Gastrocnemius medialis (tissue), 4 donors: Measurements from ENCODE around the gene PIK3R6. TPM values are rescaled to one million over a fixed set of nuclear protein-coding genes. Genes with fewer than 3 reads are reported as not detected.

Experiments
- ATAC-seq, 2 donors: fragments of 150-250 bp; one replicate each; pipeline ENCODE4 v1.9.1; 2016
- DNase-seq, 2 donors: peaks; one replicate each; pipeline ENCODE4 v3.0.0-alpha.2; 2019
- H3K27ac ChIP-seq, 4 donors: fragments of 200-600 bp; sonication (generic); 1 replicate in 1 of 4; 2 replicates in 3 of 4; pipeline ENCODE4 v1.5.1; 2016 to 2018; ENCODE audit warnings: mild to moderate bottlenecking in 2 of 4, moderate library complexity in 1 of 4
- H3K27me3 ChIP-seq, 3 donors: fragments of 200-600 bp; sonication (generic) in 2 of 3; 1 replicate in 1 of 3; 2 replicates in 2 of 3; pipeline versions ENCODE4 v1.5.1 to v1.6.0; 2016 to 2019; ENCODE audit warnings: mild to moderate bottlenecking in 1 of 3, moderate library complexity in 1 of 3
- H3K36me3 ChIP-seq, 2 donors: fragments of 200-600 bp; sonication (generic) in 1 of 2; one replicate each; pipeline ENCODE4 v1.5.1; 2017 to 2018
- H3K4me1 ChIP-seq, 2 donors: fragments of 200-600 bp; sonication (generic) in 1 of 2; one replicate each; pipeline ENCODE4 v1.5.1; 2016 to 2017; ENCODE audit warnings: mild to moderate bottlenecking in 2 of 2
- H3K4me3 ChIP-seq, 4 donors: fragments of 200-600 bp; sonication (generic) in 3 of 4; 1 replicate in 1 of 4; 2 replicates in 3 of 4; pipeline ENCODE4 v1.5.1; 2016 to 2019; ENCODE audit warnings: mild to moderate bottlenecking in 2 of 4
- H3K9me3 ChIP-seq, 3 donors: fragments of 200-600 bp; sonication (generic) in 2 of 3; 1 replicate in 1 of 3; 2 replicates in 2 of 3; pipeline ENCODE4 v1.5.1; 2016 to 2019
- POLR2A ChIP-seq, 2 donors: fragments of 450-650 bp; IDR thresholded peaks; one replicate each; pipeline ENCODE4 v1.6.1; 2017; ENCODE audit warnings: antibody characterized with exemption in 2 of 2, mild to moderate bottlenecking in 2 of 2, moderate library complexity in 2 of 2
- in situ Hi-C, 4 donors: fragments of 200-750 bp; cut with MboI; loops; one replicate each; pipeline versions ENCODE4 v1.15.0 to v1.8.0; 2017; ENCODE audit warnings: low sequenced_read_pairs in 4 of 4
- intact Hi-C: fragments of 100-400 bp; cut with DNase I; formaldehyde crosslinking; loops from one replicate; pipeline ENCODE4 v1.15.1; 2023; ENCODE audit warnings: low total_unique reads
- total RNA-seq, 4 donors: library from RNA; depleted of rRNA; stranded (reverse); fragments of >200 nt; gene quantifications; one replicate each; pipeline versions ENCODE4 v1.1.0 to v1.2.3, GENCODE V29; 2016
- TF ChIP-seq, protein P1 (sequence below), 5 experiments: fragments of 450-650 bp in 3 of 5; fragments of 200-600 bp in 2 of 5; sonication (generic) in 2 of 5; IDR thresholded peaks in 4 of 5; conservative IDR thresholded peaks in 1 of 5; 1 replicate in 4 of 5; 2 replicates in 1 of 5; pipeline ENCODE4 v1.5.1; 2016 to 2019; ENCODE audit warnings: antibody characterized with exemption in 5 of 5, mild to moderate bottlenecking in 3 of 5, moderate library complexity in 3 of 5

The PIK3R6 gene
- total RNA-seq, 4 donors from 2014 or later: 0.09 to 0.24 (median 0.16) TPM; not detected in 1

DNA sequence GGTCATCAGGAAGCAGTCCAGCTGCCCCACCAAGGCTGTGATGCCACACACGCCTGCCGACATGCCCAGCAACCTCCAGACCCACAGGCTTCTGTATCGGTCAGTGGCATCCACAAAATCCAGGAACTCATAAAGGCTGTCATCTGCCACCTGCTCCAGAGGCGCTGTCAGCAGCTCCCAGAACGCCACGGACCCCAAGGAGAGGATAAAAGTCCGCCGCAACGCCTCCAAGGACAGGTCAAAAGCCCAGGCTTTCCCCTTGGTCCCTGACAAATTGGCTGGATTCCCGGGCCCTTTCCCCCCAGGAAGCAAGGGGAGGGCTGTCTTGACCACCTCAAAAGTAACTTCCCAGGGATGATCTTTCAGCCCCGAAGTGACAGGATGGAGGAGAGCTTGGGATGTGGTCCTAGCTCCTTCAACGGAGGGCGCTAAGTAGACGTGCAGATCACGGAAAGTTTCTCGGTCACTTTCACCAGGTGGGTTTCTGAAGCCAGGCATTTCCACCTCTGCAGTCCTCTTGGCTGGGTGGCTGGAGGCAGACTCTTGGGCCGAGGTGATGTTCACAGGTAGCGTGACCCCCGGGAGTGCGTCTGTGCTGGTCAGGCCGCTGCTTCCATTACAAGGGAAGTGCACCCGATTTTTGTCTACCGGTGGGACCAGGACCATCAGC, 69.2 kb downstream of the PIK3R6 start:
- intact Hi-C loops: no loop called here
- no peak for TF ChIP-seq POLR2A (IDR thresholded peaks at IDR 0.05)
- TF ChIP-seq, protein P1, sequence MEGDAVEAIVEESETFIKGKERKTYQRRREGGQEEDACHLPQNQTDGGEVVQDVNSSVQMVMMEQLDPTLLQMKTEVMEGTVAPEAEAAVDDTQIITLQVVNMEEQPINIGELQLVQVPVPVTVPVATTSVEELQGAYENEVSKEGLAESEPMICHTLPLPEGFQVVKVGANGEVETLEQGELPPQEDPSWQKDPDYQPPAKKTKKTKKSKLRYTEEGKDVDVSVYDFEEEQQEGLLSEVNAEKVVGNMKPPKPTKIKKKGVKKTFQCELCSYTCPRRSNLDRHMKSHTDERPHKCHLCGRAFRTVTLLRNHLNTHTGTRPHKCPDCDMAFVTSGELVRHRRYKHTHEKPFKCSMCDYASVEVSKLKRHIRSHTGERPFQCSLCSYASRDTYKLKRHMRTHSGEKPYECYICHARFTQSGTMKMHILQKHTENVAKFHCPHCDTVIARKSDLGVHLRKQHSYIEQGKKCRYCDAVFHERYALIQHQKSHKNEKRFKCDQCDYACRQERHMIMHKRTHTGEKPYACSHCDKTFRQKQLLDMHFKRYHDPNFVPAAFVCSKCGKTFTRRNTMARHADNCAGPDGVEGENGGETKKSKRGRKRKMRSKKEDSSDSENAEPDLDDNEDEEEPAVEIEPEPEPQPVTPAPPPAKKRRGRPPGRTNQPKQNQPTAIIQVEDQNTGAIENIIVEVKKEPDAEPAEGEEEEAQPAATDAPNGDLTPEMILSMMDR (IDR thresholded peaks at IDR 0.05 in 4 of 5, conservative IDR thresholded peaks at IDR 0.05 in 1 of 5): no peak

DNA sequence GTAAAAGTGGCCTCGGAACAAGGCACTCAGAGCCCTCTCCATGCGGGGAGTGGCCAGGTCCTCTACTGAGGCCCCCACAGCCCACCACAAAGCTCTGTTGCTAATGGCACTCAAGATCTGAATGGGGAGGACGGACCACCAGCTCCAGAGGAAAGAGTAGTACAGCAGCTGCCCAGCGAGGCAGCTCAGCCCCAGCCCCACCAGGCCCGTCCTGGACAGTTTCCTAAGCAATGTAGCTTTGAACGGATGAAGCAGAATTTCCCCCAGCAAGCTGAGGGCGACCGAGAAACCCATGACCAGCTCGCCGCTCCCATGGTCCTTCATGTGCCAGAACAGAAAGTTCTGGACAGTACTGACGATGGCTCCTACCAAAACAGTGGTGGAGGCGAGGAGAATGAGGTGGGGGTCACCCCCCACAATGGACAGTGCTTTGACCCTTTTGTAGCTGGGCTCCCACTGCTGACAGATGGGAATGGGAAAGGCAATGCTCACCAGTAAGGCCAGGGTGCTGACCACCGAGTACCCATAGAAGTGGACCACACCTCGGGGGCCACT, 69.8 kb downstream of the PIK3R6 start:
- DNase-seq: no peak

More for the DNA sequence above, 69.2 kb downstream of the PIK3R6 start:
- in situ Hi-C loops: no loop called here
- Histone ChIP-seq H3K4me3 (no peak overlapping the region), H3K36me3 (no peaks in the 10 kb centered on the region), H3K4me1 (no peaks in the 10 kb centered on the region), H3K27ac (no peak overlapping the region), H3K9me3 (no peaks in the 10 kb centered on the region), H3K27me3 (peaks cover 11 to 15% (median 15%) of the 10 kb centered on the region in 3 donors)
- ATAC-seq (no peak), DNase-seq (no peak)

DNA sequence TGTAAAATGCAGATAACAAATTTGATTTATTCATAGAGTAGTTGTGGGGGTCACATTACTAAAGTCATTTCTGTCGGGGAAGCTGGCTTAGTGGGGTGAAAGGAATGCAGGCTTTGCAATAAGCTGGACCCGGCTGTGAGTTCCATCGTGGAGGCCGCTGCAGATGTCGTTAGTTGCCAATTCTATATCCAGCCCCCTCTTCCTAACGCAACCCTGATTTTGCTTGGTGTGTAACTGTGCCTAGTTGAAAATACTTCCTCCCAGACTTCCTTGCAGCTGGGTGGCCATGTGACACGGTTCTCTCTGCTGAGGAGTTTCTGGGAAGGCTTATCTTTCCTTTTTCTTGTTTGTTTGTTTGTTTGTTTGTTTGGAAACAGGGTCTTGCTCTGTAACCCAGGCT, 72.8 kb downstream of the PIK3R6 start:
- no peaks in the 10 kb centered on the region for H3K36me3 ChIP-seq
- TF ChIP-seq, protein P1 (IDR thresholded peaks at IDR 0.05 in 4 of 5, conservative IDR thresholded peaks at IDR 0.05 in 1 of 5): no peak
- TF ChIP-seq POLR2A (IDR thresholded peaks at IDR 0.05): no peak
- DNase-seq: no peak
- no peaks in the 10 kb centered on the region for H3K9me3 ChIP-seq
- no peak for ATAC-seq
- in situ Hi-C loops (no loop called here), intact Hi-C loops (no loop called here)
- H3K27ac ChIP-seq: no peak overlapping the region
- H3K27me3 ChIP-seq: peaks cover 6 to 11% (median 9%) of the 10 kb centered on the region in 3 donors
- H3K4me3 ChIP-seq: no peak overlapping the region
- H3K4me1 ChIP-seq: no peaks in the 10 kb centered on the region

More for the DNA sequence above, 69.8 kb downstream of the PIK3R6 start:
- Histone ChIP-seq H3K4me3 (no peak overlapping the region), H3K9me3 (no peaks in the 10 kb centered on the region), H3K4me1 (no peaks in the 10 kb centered on the region), H3K27me3 (peaks cover 11 to 15% (median 15%) of the 10 kb centered on the region in 3 donors), H3K27ac (no peak overlapping the region), H3K36me3 (no peaks in the 10 kb centered on the region)
- ATAC-seq: no peak
- intact Hi-C loops: no loop called here
- TF ChIP-seq, protein P1 (IDR thresholded peaks at IDR 0.05 in 4 of 5, conservative IDR thresholded peaks at IDR 0.05 in 1 of 5): no peak
- no peak for TF ChIP-seq POLR2A (IDR thresholded peaks at IDR 0.05)
- in situ Hi-C loops: no loop called here

GRCh38 chr17:8793649-8794048, 73.8 kb downstream of the PIK3R6 start:
- peaks cover 3 to 7% (median 5%) of the 10 kb centered on the region in 3 donors for H3K27me3 ChIP-seq
- H3K4me3 ChIP-seq: no peak overlapping the region
- in situ Hi-C loops (no loop called here), intact Hi-C loops (no loop called here)
- H3K36me3 ChIP-seq: no peaks in the 10 kb centered on the region
- H3K9me3 ChIP-seq: no peaks in the 10 kb centered on the region
- no peaks in the 10 kb centered on the region for H3K4me1 ChIP-seq
- H3K27ac ChIP-seq: no peak overlapping the region
- no peak for DNase-seq
- ATAC-seq: no peak
- TF ChIP-seq, protein P1 (IDR thresholded peaks at IDR 0.05 in 4 of 5, conservative IDR thresholded peaks at IDR 0.05 in 1 of 5): no peak
- no peak for TF ChIP-seq POLR2A (IDR thresholded peaks at IDR 0.05)
